GM12878 (cell line): ENCODE measurements around the gene NR1D1. TPM values are rescaled to one million over a fixed set of nuclear protein-coding genes. Genes with fewer than 3 reads are reported as not detected.

Experiments used
- BHLHE40 ChIP-seq, 2 experiments: fragments of 450-650 bp in 1 of 2; IDR thresholded peaks; 2 replicates each; pipeline ENCODE4 v1.6.1; 2011 to 2017; ENCODE audit warnings: low read depth in 2 of 2, borderline replicate concordance in 1 of 2, improper control_type of control experiment in 1 of 2, low read length in 1 of 2, mild to moderate bottlenecking in 1 of 2
- MYB ChIP-seq: fragments of 150-350 bp; IDR thresholded peaks from 2 replicates; pipeline ENCODE4 v1.6.1; 2014; ENCODE audit warnings: mild to moderate bottlenecking, low read depth, low read length, borderline replicate concordance
- MYC ChIP-seq: IDR thresholded peaks from 2 replicates; pipeline ENCODE4 v1.6.1; 2011; ENCODE audit warnings: mild to moderate bottlenecking, low read length, moderate library complexity, inconsistent platforms; ENCODE audit not compliant: insufficient read depth, insufficient replicate concordance, insufficient read length, severe bottlenecking
- NFXL1 ChIP-seq: fragments of 450-650 bp; IDR thresholded peaks from 2 replicates; pipeline ENCODE4 v1.6.1; 2017; ENCODE audit warnings: antibody characterized with exemption, mild to moderate bottlenecking, borderline replicate concordance
- NR2C2 ChIP-seq: IDR thresholded peaks from 2 replicates; pipeline ENCODE4 v1.6.1; 2011; ENCODE audit warnings: borderline replicate concordance, low read depth; ENCODE audit not compliant: control insufficient read depth, insufficient read length
- NRF1 ChIP-seq: conservative IDR thresholded peaks from 2 replicates; pipeline ENCODE4 v1.6.1; 2011; ENCODE audit warnings: mild to moderate bottlenecking, low read depth, low read length, improper control_type of control experiment
- RUNX3 ChIP-seq: IDR thresholded peaks from 2 replicates; pipeline ENCODE4 v1.6.1; 2012; ENCODE audit warnings: low read length, inconsistent platforms
- polyA plus RNA-seq, 11 experiments: library from polyadenylated mRNA; depleted of rRNA in 4 of 11; unstranded in 6 of 11; stranded (reverse) in 5 of 11; fragments of >200 nt; fragmentation: Nextera tagmentation in 4 of 11; fragmentation: Illumina TruSeq in 1 of 11; extraction: Ambion mirVana in 4 of 11; extraction: Trizol in 1 of 11; gene quantifications; 1 replicate in 1 of 11; 2 replicates in 10 of 11; pipeline versions ENCODE4 v1.2.1 to v1.2.3, GENCODE V29; 2011 to 2016; ENCODE audit warnings: inconsistent platforms in 2 of 11, missing spikeins in 2 of 11, low read depth in 1 of 11
- total RNA-seq, 4 experiments: library from RNA; depleted of rRNA in 3 of 4; stranded (reverse); fragments of >200 nt in 3 of 4; fragmentation: Illumina TruSeq in 1 of 4; extraction: Trizol in 1 of 4; gene quantifications; 2 replicates each; pipeline versions ENCODE4 v1.2.1 to v1.2.3, GENCODE V29; 2013 to 2021
- TF ChIP-seq, protein P1 (sequence below): fragments of 450-650 bp; IDR thresholded peaks from 2 replicates; pipeline ENCODE4 v1.6.1; 2014; ENCODE audit warnings: mild to moderate bottlenecking
- TF ChIP-seq, protein P2 (sequence below): IDR thresholded peaks from 2 replicates; pipeline ENCODE4 v1.6.1; 2012; ENCODE audit warnings: improper control_type of control experiment, low read depth, low read length; ENCODE audit not compliant: insufficient replicate concordance
- TF ChIP-seq, protein P3 (sequence below): IDR thresholded peaks from 2 replicates; pipeline ENCODE4 v1.6.1; 2012; ENCODE audit warnings: low read depth, low read length, improper control_type of control experiment
- TF ChIP-seq, protein P4 (sequence below): IDR thresholded peaks from 2 replicates; pipeline ENCODE4 v1.6.1; 2011; ENCODE audit warnings: borderline replicate concordance, low read depth, mild to moderate bottlenecking, moderate library complexity, mixed read lengths, low read length; ENCODE audit not compliant: insufficient read depth; ENCODE audit errors: extremely low read length
- TF ChIP-seq, protein P5 (sequence below): fragments of 450-650 bp; IDR thresholded peaks from 2 replicates; pipeline ENCODE4 v1.6.1; 2017; ENCODE audit warnings: mild to moderate bottlenecking
- TF ChIP-seq, protein P6 (sequence below): fragments of 450-650 bp; IDR thresholded peaks from 2 replicates; pipeline ENCODE4 v1.6.1; 2018; ENCODE audit warnings: borderline replicate concordance, mild to moderate bottlenecking; ENCODE audit not compliant: partially characterized antibody

NR1D1 gene
- total and polyA plus RNA-seq, 10 of the 15 experiments (the other 5 are each of a cell fraction or from before 2014, with no cell fraction given): 0.10 to 3.4 (median 0.94) TPM

DNA sequence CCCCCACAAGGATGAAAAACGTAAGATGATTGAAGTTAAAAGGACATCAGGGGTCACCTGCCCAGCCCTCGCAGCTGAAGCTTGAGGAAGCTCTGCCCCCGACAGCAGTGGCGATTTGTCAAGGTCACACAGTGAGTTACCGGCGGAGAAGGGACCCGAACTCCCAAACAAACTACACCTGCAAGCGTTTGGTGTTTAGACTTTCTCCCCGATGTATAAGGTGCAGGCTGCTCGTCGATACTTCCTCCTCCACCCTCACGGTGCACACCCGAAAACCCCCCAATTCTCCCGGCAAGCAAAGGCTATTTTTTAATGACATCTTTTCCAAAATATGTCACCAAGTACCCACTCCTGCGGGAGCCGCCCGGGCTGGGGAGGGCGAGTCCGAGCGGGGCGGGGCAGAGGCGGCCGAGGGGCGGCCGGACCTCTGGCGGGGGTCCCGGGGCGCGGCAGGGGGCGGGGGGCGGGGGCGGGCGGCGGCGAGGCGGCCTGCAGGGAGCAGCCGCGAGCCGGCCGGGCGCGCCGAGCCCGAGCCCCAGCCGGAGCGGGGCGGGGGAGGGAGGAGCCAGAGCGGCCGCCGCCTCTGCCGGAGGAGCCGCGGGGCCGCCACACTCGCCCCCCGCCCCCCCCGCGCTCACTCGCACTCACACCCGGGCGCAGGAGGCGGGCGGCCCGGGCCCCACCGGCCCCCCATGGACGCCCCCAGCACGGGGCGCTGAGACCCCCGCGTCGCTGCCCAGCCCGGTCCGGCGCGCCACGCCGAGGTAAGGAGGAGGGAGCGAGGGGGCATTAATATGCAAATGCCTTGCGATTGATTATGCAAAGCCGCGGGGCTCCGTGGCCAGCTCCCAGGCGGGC is 37.8 kb downstream of the NR1D1 start, which contains the start of gene THRA (continued):
- TF ChIP-seq RUNX3 (no peak), MYC (no peak), MYB (no peak), NR2C2 (no peak), NRF1 (no peak), BHLHE40 (IDR thresholded peaks at IDR 0.05; ENCODE audit: borderline replicate concordance in 1 of 2, low read depth in 2 of 2, low read length in 1 of 2) (0 out of 4 replicates have a peak, but pooled peaks of 1 of the 2 experiments have one; percentile 27), NFXL1 (no peak)
- TF ChIP-seq, protein P1, sequence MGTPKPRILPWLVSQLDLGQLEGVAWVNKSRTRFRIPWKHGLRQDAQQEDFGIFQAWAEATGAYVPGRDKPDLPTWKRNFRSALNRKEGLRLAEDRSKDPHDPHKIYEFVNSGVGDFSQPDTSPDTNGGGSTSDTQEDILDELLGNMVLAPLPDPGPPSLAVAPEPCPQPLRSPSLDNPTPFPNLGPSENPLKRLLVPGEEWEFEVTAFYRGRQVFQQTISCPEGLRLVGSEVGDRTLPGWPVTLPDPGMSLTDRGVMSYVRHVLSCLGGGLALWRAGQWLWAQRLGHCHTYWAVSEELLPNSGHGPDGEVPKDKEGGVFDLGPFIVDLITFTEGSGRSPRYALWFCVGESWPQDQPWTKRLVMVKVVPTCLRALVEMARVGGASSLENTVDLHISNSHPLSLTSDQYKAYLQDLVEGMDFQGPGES: no peak
- TF ChIP-seq, protein P2, sequence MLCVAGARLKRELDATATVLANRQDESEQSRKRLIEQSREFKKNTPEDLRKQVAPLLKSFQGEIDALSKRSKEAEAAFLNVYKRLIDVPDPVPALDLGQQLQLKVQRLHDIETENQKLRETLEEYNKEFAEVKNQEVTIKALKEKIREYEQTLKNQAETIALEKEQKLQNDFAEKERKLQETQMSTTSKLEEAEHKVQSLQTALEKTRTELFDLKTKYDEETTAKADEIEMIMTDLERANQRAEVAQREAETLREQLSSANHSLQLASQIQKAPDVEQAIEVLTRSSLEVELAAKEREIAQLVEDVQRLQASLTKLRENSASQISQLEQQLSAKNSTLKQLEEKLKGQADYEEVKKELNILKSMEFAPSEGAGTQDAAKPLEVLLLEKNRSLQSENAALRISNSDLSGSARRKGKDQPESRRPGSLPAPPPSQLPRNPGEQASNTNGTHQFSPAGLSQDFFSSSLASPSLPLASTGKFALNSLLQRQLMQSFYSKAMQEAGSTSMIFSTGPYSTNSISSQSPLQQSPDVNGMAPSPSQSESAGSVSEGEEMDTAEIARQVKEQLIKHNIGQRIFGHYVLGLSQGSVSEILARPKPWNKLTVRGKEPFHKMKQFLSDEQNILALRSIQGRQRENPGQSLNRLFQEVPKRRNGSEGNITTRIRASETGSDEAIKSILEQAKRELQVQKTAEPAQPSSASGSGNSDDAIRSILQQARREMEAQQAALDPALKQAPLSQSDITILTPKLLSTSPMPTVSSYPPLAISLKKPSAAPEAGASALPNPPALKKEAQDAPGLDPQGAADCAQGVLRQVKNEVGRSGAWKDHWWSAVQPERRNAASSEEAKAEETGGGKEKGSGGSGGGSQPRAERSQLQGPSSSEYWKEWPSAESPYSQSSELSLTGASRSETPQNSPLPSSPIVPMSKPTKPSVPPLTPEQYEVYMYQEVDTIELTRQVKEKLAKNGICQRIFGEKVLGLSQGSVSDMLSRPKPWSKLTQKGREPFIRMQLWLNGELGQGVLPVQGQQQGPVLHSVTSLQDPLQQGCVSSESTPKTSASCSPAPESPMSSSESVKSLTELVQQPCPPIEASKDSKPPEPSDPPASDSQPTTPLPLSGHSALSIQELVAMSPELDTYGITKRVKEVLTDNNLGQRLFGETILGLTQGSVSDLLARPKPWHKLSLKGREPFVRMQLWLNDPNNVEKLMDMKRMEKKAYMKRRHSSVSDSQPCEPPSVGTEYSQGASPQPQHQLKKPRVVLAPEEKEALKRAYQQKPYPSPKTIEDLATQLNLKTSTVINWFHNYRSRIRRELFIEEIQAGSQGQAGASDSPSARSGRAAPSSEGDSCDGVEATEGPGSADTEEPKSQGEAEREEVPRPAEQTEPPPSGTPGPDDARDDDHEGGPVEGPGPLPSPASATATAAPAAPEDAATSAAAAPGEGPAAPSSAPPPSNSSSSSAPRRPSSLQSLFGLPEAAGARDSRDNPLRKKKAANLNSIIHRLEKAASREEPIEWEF: no peak
- TF ChIP-seq, protein P3, sequence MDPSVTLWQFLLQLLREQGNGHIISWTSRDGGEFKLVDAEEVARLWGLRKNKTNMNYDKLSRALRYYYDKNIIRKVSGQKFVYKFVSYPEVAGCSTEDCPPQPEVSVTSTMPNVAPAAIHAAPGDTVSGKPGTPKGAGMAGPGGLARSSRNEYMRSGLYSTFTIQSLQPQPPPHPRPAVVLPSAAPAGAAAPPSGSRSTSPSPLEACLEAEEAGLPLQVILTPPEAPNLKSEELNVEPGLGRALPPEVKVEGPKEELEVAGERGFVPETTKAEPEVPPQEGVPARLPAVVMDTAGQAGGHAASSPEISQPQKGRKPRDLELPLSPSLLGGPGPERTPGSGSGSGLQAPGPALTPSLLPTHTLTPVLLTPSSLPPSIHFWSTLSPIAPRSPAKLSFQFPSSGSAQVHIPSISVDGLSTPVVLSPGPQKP: no peak
- TF ChIP-seq, protein P4, sequence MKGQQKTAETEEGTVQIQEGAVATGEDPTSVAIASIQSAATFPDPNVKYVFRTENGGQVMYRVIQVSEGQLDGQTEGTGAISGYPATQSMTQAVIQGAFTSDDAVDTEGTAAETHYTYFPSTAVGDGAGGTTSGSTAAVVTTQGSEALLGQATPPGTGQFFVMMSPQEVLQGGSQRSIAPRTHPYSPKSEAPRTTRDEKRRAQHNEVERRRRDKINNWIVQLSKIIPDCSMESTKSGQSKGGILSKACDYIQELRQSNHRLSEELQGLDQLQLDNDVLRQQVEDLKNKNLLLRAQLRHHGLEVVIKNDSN: no peak
- TF ChIP-seq, protein P5, sequence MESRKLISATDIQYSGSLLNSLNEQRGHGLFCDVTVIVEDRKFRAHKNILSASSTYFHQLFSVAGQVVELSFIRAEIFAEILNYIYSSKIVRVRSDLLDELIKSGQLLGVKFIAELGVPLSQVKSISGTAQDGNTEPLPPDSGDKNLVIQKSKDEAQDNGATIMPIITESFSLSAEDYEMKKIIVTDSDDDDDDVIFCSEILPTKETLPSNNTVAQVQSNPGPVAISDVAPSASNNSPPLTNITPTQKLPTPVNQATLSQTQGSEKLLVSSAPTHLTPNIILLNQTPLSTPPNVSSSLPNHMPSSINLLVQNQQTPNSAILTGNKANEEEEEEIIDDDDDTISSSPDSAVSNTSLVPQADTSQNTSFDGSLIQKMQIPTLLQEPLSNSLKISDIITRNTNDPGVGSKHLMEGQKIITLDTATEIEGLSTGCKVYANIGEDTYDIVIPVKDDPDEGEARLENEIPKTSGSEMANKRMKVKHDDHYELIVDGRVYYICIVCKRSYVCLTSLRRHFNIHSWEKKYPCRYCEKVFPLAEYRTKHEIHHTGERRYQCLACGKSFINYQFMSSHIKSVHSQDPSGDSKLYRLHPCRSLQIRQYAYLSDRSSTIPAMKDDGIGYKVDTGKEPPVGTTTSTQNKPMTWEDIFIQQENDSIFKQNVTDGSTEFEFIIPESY: no peak
- TF ChIP-seq, protein P6, sequence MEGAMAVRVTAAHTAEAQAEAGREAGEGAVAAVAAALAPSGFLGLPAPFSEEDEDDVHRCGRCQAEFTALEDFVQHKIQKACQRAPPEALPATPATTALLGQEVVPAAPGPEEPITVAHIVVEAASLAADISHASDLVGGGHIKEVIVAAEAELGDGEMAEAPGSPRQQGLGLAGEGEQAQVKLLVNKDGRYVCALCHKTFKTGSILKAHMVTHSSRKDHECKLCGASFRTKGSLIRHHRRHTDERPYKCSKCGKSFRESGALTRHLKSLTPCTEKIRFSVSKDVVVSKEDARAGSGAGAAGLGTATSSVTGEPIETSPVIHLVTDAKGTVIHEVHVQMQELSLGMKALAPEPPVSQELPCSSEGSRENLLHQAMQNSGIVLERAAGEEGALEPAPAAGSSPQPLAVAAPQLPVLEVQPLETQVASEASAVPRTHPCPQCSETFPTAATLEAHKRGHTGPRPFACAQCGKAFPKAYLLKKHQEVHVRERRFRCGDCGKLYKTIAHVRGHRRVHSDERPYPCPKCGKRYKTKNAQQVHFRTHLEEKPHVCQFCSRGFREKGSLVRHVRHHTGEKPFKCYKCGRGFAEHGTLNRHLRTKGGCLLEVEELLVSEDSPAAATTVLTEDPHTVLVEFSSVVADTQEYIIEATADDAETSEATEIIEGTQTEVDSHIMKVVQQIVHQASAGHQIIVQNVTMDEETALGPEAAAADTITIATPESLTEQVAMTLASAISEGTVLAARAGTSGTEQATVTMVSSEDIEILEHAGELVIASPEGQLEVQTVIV: no peak
